GM21360 (cell line): Measurements from ENCODE around the gene BCL2L2.
"Not testable (repeated sequence)": the region's sequence is repeated elsewhere in the genome, so short reads cannot be mapped to it uniquely, and the experiment has no call there.

Experiments used
- ATAC-seq: cut with Tn5 transposase; IDR thresholded peaks from one replicate; pipeline ENCODE4 v1.9.1; 2021; ENCODE audit warnings: mild to moderate bottlenecking, moderate library complexity; ENCODE audit not compliant: unreplicated experiment

The BCL2L2 gene

DNA sequence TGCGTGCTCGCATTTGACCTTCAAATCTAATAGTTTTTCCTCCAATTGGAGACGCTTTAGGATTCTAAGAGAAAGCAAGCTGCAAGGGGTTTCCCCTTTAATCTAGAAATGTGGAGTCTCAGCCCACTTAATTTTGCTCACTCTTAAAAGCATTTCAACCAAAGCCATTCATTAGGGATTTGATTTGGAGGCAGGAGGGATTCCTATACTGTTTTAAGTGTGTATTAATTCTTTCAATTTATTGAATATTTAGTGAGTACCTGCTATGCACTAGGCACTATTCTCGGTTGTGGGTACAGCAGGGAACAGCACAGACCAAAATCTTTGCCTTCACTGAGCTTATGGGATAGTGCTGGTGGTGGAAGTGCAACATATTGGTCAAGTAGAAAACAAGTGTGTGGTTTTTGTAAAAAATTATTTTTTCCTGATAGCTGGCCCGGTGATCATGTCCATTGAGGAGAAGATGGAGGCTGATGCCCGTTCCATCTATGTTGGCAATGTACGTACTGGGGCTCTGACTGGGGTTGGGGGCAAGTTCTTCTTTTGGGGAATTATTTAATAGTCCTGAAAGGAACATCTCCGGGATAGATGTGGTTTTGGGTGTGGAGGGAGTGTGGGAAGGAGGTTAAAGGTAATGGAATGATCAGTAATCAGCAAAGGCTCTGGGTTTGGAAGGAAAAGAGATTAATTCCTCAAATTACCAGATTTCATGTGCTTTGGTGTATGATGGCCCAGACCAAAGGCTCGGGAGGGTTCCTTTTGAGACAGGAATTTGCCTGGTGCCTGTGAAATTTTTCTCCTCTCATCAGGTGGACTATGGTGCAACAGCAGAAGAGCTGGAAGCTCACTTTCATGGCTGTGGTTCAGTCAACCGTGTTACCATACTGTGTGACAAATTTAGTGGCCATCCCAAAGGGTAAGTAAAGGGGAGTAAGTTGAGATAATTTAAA, 16.2 kb downstream of the BCL2L2 start:
- ATAC-seq, result no peak

DNA sequence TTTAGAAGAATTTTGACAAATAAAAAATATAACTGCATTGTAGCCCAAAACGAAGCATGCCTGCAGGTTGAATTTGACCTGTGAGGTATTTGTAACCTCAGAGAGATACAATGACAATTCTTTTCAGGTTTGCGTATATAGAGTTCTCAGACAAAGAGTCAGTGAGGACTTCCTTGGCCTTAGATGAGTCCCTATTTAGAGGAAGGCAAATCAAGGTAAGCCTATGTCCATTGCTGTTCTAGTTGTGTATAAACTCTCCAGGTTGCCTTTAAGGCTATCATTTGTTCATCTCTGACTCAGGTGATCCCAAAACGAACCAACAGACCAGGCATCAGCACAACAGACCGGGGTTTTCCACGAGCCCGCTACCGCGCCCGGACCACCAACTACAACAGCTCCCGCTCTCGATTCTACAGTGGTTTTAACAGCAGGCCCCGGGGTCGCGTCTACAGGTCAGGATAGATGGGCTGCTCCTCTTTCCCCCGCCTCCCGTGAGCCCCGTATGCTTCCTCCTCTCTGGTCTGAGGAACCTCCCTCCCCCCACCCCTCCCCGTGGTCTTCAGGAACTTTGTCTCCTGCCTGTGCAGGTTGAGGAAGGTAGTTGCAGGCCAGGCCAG, 17.3 kb downstream of the BCL2L2 start:
- no peak for ATAC-seq

DNA sequence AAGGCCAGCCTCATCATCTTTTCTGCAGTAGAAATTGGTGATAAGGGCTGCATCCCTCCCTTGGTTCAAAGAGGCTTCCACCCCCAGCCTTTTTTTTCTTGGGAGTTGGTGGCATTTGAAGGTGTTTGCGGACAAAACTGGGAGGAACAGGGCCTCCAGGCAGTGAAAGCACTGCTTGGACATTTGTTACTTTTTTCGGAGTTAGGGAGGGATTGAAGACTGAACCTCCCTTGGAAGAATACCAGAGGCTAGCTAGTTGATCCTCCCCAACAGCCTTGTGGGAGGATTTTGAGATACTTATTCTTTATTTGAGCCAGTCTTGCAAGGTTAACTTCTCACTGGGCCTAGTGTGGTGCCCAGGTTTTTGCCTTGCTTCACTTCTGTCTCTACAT, 17.8 kb downstream of the BCL2L2 start:
- ATAC-seq, result no peak

DNA sequence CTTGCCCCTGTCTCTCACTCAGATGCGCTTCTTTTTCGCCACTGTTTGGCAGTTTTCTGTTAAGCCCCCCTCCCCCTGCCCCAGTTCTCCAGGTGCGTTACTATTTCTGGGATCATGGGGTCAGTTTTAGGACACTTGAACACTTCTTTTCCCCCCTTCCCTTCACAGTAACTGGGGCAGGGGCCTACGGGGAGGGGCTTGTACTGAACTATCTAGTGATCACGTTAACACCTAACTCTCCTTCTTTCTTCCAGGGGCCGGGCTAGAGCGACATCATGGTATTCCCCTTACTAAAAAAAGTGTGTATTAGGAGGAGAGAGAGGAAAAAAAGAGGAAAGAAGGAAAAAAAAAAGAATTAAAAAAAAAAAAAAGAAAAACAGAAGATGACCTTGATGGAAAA, 18.4 kb downstream of the BCL2L2 start:
- ATAC-seq, result no peak

DNA sequence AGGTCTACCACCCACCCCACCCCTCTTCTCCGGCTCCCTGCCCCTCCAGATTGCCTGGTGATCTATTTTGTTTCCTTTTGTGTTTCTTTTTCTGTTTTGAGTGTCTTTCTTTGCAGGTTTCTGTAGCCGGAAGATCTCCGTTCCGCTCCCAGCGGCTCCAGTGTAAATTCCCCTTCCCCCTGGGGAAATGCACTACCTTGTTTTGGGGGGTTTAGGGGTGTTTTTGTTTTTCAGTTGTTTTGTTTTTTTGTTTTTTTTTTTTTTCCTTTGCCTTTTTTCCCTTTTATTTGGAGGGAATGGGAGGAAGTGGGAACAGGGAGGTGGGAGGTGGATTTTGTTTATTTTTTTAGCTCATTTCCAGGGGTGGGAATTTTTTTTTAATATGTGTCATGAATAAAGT, 19.1 kb downstream of the BCL2L2 start:
- not testable (repeated sequence) for ATAC-seq

DNA sequence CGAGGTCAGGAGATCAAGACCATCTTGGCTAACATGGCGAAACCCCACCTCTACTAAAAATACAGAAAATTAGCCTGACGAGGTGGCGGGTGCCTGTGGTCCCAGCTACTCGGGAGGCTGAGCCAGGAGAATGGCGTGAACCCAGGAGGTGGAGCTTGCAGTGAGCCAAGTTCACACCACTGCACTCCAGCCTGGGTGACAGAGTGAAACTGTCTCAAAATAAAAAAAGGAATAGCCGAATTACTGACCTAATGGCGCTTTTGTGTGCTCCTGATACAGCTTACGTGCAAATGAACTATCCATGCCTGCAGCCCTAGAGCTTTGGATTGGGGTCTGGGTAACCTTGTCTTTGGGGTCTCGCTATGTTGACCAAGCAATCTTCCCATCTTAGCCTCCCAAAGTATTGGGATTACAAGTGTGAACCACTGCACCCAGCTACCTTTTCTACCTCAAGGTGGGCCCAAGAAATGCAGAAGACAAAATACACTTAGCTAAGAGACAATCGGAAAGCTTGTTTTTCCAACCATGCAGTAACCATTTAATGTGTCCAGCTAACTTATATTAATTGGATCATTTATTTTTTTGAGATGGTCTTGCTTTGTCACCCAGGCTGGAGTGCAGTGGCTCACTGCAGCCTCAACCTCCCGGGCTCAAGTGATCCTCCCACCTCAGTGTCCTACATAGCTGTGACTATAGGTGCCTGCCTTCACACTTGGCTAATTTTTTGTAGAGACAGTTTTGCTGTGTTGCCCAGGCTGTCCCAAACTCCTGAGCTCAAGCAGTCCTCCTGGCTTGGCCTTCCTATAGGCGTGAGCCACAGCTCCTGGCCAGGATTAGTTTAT, 20.1 kb downstream of the BCL2L2 start:
- no peak for ATAC-seq

DNA sequence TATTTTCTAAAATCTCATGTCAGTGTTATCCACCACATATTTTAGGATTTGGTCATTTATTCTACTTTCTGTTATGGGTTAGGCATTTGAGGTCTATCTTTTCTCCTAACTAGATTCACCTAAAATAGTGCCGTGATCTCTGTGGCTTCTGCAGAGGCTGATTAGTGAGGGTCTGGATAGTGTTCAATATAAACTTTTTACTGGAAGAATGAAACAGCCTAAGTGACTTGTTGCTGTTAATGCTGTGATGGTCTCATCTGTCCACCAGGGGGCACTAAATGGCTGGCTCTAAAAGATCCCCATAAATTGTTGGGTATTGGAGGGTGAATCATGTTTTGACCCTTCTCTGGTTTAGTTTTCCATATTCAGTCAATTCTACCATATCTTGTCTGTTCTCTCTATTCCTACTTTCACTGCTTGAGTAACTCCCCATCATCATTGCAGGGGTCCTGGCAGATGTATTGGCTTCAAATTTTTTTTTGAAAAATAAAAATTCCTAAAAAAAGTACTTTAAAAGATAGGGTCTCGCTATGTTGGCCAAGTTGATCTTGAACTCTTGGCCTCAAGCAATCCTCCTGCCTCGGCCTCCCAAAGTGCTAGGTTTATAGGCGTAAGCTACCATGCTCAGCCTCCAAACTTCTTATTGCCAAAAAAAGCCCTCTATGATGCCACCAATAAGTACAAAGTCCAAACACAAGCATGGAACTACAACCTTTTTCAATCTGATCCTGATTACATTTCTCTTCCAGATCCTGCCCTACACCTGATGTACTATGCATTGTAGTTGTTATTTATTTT, 21.5 kb downstream of the BCL2L2 start:
- ATAC-seq, result no peak

DNA sequence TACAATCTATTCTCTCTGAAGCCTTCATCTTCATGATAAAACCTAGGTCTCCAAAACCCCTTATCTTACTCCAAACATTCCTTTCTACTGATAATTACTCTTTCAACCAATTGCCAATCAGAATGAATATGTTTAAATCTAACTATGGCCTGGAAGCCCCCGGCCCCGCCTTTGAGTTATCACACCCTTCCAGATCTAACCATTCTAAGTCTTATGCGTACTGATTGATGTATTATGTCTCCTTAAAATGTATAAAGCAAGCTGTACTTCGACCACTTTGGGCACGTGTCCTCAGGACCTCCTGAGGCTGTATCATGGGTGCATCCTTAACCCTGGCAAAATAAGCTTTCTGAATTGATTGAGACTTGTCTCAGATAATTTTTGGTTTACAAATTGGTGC, 29.0 kb downstream of the BCL2L2 start:
- ATAC-seq, result no peak

DNA sequence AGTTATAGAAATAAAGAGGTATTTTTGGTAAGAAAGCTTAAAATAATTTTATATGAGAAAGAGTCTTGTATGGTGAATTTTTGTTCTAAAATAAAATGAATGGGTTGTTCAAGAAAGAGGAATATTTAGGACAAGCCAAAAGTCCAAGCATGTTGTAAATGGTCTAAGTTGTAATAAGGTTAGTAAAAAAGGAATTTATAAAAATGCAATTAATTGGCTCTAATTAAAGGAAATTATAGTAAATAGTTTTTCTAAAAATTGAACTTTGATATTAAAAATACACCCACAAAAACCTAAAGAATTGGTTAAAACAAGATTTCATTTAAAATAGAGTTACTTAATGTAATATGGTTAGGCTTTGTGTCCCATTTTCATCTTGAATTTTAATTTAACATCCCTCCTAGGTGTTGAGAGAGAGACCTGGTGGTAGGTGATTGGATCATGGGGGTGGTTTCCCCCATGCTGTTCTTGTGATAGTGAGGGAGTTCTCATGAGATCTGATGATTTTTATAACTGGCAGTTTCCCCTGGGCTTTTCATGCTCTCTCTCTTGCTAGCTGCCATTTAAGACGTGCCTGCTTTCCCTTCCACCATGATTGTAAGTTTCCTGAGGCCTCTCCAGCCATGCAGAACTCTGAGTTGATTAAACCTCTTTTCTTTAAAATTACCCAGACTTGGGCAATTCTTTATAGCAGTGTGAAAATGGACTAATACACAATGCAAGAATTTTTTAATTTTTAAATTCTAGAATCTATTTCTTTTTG, 33.1 kb downstream of the BCL2L2 start:
- no peak for ATAC-seq

DNA sequence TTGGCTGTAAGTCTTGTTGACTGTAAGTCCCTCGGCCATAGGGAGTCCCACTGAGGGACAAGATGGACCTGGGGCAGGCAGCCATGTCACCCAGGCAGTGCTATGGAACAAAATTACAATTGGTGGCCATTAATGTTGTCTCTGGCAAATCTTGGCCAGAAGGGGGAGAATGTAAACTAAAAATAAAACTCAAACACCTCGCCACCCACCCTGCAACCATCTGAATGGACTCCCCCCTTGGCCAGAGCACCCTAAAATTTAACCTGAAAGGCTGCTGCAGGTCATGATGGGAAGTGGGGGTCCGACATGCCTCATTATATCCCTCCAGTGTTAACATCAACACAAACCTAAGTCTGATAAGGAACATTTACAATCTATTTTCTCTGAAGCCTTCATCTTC, 37.8 kb downstream of the BCL2L2 start:
- no peak for ATAC-seq

DNA sequence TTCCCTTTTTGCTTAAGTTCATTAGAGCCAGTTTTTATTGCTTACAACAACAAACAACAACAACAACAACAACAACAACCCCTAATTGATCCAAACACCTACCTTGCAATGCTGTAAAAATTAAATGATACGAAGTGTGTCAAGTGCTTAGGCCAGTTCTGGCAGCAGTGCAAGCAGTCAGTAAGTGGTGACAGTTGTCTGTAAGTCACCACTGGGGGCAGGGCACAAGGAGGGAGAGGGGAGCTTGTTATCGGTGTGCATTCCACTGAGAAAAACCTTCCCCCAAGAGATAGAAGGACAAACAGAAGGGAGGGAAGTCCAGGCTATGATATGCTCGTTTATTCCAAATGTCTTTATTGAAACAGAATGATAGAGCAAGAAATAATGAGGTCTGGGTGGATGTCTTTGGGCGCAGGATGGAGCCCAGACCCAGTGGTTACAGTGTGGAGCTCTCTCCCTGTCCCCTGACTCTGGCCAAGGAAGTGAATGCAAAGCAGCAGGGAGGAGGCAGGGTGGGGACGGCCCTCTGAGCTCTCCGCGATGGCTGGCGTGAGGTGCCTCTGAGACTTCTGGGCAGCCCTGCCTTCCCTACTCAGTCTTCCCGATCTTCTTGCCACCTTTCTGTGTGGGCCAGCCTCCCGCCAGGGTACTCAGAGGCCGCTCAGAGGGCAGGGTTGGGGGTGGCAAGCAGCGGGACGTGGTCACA, 39.5 kb downstream of the BCL2L2 start:
- no peak for ATAC-seq

DNA sequence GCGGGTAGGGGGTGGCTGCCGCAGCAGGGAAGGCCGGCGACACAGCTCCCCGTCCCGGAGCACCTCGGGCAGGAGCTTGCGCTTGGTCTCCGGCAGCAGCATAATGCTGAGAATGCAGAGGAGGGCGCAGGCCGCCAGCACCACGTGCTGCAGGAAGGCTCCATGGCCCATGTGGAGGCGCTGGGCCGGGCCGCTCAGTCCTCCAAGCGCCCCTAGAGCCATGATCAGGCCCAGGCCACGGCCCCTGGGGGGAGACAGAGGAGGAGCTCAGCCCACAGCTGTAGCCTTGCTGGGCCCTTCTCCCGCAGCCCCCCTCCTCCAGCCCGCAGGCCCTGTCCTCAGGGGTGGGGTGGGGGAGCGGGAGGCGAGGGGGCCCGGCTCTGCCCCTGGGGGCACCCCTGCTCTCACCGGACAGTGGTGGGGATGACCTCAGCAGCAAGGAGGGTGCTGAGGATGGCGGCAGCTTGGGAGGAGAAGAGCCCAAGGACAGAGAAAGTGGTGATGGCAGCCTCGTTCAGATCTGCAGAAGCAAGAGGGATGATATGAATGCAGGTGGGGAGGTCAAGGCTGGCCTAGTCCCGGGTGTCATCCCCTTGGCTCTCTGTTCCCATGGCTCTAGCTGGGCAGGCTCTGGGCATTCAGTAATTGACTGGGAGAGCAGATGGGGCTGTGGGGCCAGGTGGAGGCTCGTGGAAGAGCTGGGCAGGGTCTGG, 40.2 kb downstream of the BCL2L2 start:
- ATAC-seq, result no peak

DNA sequence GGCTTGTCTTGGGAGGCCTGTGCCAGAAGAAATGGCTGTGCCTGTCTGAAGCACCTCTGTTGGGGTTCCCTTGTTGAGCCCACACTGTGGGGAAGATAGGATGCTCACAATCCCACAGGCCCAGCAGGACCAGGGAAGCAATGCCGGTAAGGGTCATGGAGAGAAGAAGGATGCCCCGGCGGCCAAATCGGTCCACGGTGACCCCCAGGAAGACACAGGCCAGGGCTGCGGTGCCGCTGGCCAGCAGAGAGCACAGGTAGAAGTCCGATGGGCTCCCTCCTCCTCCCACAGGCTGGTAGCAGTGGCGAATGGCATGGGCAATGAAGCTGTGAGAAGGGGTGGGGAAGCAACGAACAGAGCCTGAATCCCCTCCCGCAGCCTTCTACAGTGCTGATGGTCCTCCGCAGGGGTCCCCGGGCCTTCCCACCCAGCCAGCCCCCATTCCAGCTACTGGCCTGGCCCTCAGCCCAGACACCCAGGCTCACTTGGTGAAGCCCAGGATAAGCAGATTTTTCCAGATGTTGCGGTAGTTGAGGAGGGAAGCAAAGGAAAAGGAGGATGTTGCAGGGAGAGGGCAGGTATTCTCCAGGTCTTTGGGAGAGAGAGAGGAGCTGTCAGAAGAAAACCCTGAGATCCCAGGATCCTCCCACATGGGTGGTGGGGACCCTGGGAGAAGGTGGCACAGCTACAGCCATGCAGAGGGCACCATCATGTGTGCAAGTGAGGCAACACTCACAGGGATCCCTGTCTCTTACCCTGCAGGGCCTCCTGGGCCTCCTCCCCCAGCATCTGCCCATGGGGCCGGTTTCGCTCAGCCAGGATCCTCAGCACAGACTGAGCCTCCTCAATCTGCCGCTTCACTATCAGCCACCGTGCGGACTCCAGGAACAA, 41.0 kb downstream of the BCL2L2 start:
- no peak for ATAC-seq

DNA sequence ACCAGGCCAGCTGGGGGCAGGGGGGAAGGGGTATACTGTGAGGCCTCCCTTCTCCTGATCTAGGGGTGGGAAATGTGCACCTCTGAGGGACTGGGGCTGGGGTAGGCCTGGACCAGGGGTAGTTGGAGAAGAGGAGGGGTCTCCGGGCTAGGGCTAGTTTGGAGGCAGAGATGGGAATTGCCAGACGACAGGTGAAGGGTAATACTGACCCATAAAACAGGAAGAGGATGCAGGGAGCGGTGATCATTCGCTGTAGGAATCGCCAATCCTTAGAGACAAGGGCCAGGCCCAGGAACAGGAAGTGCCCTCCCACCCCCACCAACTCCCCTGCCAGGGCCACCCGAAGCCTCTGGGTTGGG, 41.6 kb downstream of the BCL2L2 start:
- ATAC-seq, result no peak

DNA sequence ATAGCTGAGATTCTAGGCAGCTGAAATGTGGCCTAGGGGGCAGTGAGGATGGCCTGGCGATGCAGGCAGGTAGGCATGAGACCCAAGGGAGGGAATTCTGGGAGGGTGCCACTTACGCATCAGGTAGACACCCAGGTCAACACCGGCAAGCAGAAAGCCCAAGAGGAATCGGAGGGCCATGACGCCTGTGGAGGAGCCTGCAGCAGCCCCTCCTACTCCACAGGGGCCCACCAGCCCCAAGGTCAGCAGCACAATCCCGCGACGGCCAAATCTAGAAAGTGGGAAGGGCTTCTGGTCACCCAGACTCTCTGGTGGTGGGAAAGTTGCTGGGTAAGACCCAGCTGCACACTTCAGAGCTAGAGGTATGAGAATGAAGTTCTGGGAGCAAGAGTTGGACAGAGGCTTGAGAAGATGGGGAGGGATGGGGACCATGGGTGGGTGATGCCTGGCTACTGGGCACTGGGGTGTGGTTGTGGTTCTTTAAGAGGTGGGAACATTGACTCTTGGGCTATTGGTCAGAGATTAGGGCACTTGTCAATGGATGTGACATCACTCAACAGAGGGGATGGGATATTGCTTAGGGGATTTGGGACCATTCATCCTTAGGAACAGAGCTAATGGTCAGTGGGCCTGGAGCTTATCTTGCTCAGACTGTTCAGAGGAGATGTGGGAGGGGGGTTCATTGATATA, 42.7 kb downstream of the BCL2L2 start:
- no peak for ATAC-seq

DNA sequence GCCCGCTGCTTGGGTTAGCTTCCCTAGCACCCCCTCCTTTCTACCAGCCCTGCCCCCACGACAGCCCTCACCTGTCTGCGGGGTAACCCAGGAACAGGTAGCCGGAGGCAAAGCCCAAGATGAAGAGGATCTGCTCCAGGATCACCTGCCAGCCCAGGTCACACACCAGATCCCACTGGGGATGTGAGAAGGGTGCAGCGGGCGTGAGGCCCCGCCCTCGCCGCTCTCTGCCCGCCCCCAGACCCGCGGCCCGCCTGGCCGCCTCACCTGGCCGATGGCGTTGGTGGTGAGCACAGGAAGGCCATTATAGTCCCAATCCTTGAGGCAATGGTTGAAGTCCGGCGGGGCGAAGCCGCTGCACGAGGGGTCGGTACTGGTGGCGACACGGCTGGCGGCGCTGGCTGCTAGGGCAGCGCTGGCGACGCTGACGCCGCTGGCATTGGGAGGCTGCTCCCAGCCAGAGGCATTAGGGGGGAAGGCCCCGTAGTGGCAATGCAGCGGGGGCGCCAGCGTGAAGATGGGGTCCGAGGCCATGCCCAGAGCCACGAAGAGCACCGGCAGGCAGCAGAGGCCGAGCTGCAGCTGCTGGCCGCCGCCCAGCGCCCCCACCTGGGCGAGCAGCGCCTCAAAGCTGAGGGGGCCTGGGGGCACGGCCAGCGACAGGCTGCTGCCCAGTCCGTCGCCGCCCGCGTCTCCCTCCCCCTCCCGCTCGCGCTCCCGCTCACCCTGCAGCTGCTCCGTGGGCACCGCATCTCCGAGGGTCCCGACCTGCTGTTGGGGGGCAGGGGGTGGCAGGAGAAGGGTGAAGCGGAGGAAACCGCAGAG, 45.3 kb downstream of the BCL2L2 start:
- no peak for ATAC-seq
